WERI-Rb-1 (cell line): ENCODE results near the gene IL18.

ENCODE experiments used
- DNase-seq: peaks from one replicate; pipeline ENCODE4 v3.0.0-alpha.2; 2020
- H3K27ac ChIP-seq: fragments of 250-450 bp; sonication (Bioruptor Pico); 2 replicates; pipeline ENCODE4 v1.5.1; 2020; ENCODE audit warnings: mild to moderate bottlenecking, moderate library complexity
- H3K27me3 ChIP-seq: fragments of 250-450 bp; sonication (Bioruptor Pico); 2 replicates; pipeline ENCODE4 v1.5.1; 2021; ENCODE audit warnings: mild to moderate bottlenecking, low read depth, moderate library complexity; ENCODE audit not compliant: insufficient read depth, severe bottlenecking
- H3K36me3 ChIP-seq: fragments of 250-450 bp; sonication (Bioruptor Pico); 2 replicates; pipeline ENCODE4 v1.5.1; 2020; ENCODE audit warnings: mild to moderate bottlenecking, moderate library complexity
- H3K4me3 ChIP-seq: 2 replicates; pipeline ENCODE4 v1.5.1; 2011; ENCODE audit warnings: low read depth, mild to moderate bottlenecking, control low read depth, low read length
- H3K9me3 ChIP-seq: fragments of 250-450 bp; sonication (Bioruptor Pico); 2 replicates; pipeline ENCODE4 v1.5.1; 2021; ENCODE audit warnings: mild to moderate bottlenecking, moderate library complexity; ENCODE audit not compliant: severe bottlenecking
- CTCF ChIP-seq: IDR thresholded peaks from 2 replicates; pipeline ENCODE4 v1.5.1; 2011; ENCODE audit warnings: low read depth, mild to moderate bottlenecking, control low read depth, inconsistent platforms, low read length

The IL18 gene

DNA sequence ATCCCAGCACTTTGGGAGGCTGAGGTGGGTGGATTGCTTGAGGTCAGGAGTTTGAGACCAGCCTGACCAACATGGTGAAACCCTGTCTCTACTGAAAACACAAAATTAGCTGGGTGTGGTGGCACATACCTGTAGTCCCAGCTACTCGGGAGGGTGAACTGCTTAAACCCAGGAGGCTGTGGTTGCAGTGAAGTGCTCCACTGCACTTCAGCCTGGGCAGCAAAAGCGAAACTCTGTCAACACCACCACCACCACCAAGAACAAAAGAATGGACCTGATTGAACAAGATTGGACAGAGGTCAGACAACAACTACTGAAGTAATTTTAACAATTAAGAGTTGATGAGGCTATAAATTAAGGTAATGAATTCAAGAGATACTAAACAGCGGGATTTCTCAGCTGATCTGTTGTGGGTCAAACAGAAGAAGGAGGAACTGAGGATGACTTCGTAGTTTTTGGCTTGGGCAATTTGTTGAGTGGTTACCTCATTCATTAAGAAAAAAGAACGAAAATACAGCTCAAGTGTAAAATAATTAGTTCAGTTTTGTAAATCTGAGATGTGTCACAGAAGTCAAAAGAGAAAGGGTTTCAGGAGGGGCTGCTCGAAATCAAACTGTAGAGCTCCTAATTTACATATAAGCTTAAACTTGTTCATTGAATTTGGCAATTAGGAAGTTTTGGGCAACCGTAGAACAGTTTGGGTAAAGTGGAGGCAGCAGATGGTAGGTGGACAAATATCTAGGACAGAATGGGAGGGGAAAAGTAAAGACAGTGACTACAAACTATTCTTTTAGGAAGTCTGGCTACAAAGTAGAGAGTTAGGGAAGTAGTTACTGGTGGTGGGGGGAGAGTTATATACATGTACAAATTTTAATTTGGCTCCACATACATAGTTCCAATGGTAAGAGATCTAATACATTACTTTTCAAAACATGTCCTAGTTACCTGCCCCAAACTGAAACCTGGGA lies 4.5 kb downstream of the IL18 start:
- no peak overlapping the region for H3K4me3 ChIP-seq
- no peaks in the 10 kb centered on the region for H3K9me3 ChIP-seq
- DNase-seq, result no peak
- H3K36me3 ChIP-seq, result no peaks in the 10 kb centered on the region
- H3K27me3 ChIP-seq, result no peaks in the 10 kb centered on the region
- TF ChIP-seq CTCF, result no peak
- no peak overlapping the region for H3K27ac ChIP-seq

DNA sequence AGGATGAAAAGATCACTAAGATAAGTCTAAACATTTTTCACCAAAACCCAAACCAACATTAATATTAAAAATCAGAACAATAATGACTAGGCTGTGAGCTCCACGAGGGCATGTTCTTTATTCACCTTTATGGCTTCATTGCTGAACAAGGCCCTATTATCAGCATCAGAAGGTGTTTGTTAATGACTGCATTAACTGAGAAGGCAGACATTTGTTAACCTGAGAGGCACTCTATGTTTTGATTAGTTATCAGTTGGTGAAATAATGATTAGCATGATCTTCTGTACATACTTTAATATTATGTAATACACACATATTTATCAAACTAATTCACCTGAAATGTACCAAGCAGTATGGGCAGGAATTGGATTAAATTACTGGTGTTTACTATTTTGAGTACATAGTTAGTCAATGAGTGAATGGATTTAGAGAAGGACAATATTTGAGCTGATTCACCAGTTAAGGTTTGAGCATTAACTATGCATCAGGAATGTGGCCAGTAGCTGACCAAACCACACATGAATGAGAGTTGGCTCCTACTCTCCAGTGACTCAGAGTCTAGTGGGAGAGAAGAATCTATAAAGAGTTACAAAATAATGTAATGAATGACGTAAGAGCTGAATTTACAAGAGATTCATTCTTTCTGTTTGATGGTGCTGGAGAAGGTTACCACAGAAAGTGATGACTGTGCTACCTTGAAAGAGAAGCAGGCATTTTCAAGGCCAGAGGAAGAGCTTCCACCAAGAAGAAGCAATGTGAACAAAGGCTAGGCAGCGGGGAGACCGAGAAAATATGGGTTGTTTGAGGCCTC lies 6.7 kb downstream of the IL18 start:
- no peak for DNase-seq
- TF ChIP-seq CTCF, result no peak

GRCh38 chr11:112156153-112156955 lies 7.5 kb downstream of the IL18 start:
- no peaks in the 10 kb centered on the region for H3K9me3 ChIP-seq
- no peak for DNase-seq
- no peak for TF ChIP-seq CTCF
- H3K27ac ChIP-seq, result no peak overlapping the region
- no peaks in the 10 kb centered on the region for H3K27me3 ChIP-seq
- H3K4me3 ChIP-seq, result no peak overlapping the region
- H3K36me3 ChIP-seq, result no peaks in the 10 kb centered on the region

More for the DNA sequence above, 6.7 kb downstream of the IL18 start:
- H3K4me3 ChIP-seq, result no peak overlapping the region
- no peaks in the 10 kb centered on the region for H3K27me3 ChIP-seq
- no peaks in the 10 kb centered on the region for H3K36me3 ChIP-seq
- H3K9me3 ChIP-seq, result no peaks in the 10 kb centered on the region
- no peak overlapping the region for H3K27ac ChIP-seq

GRCh38 chr11:112150517-112150916 lies 13.4 kb downstream of the IL18 start:
- Histone ChIP-seq H3K27ac (no peak overlapping the region), H3K4me3 (no peak overlapping the region), H3K9me3 (no peaks in the 10 kb centered on the region), H3K27me3 (no peaks in the 10 kb centered on the region), H3K36me3 (no peaks in the 10 kb centered on the region)
- TF ChIP-seq CTCF, result no peak
- no peak for DNase-seq

GRCh38 chr11:112143597-112143996 lies 20.3 kb downstream of the IL18 start:
- no peak for DNase-seq
- TF ChIP-seq CTCF, result no peak
- no peaks in the 10 kb centered on the region for H3K9me3 ChIP-seq
- no peaks in the 10 kb centered on the region for H3K27me3 ChIP-seq
- H3K27ac ChIP-seq, result no peak overlapping the region
- no peaks in the 10 kb centered on the region for H3K36me3 ChIP-seq
- H3K4me3 ChIP-seq, result no peak overlapping the region
